SH-SY5Y (cell line): ENCODE data around the gene FOXP1.

Experiments
- GATA2 ChIP-seq: IDR thresholded peaks from 2 replicates; pipeline ENCODE4 v1.6.1; 2011; ENCODE audit warnings: mild to moderate bottlenecking, low read depth, low read length
- GATA3 ChIP-seq: IDR thresholded peaks from 2 replicates; pipeline ENCODE4 v1.6.1; 2011; ENCODE audit warnings: low read depth, mild to moderate bottlenecking, low read length, moderate library complexity

DNA sequence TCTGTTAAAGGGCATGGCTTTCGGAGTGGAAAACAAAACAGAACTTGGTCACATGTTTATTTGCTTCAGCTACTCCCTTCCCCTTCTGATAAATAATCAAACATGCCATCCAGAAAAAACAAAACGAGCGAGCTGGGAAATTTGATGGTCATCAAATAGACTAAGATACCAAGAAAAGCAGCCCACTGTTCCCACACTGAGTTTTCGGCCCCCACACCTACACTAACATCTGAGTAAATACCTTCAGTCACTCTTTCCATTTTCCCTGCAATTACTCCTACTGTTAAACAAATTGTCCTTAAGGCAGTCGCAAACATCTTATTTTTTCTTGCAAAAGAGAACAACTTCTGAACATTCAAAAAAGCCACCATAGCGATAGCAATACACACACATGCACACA lies 454.6 kb downstream of the FOXP1 start:
- TF ChIP-seq GATA2 (no peak), GATA3 (no peak)
